Adrenal gland (tissue), 12 donors: Measurements from ENCODE around the gene CCT4. TPM values are rescaled to one million over a fixed set of nuclear protein-coding genes. Genes with fewer than 3 reads are reported as not detected.
A peak's percentile ranks its signal among the peaks of the same experiment; 100 is the strongest.

ENCODE experiments used
- DNase-seq, 7 donors: peaks; one replicate each; pipeline ENCODE4 v3.0.0-alpha.2; 2019 to 2020
- H3K27ac ChIP-seq, 5 donors: fragments of 200-600 bp; sonication (generic) in 4 of 5; 1 replicate in 3 of 5; 2 replicates in 2 of 5; pipeline versions ENCODE4 v1.5.1 to v1.8.0; 2016 to 2020; ENCODE audit warnings: mild to moderate bottlenecking in 1 of 5
- H3K27me3 ChIP-seq: fragments of 200-600 bp; 2 replicates; pipeline ENCODE4 v1.8.0; 2021
- H3K36me3 ChIP-seq, 2 donors: fragments of 200-600 bp; replicated peaks in 1 of 2; 1 replicate in 1 of 2; 2 replicates in 1 of 2; pipeline versions ENCODE4 v1.5.1 to v1.8.0; 2018 to 2022
- H3K4me1 ChIP-seq, 2 donors: fragments of 200-600 bp; replicated peaks in 1 of 2; 1 replicate in 1 of 2; 2 replicates in 1 of 2; pipeline versions ENCODE4 v1.5.1 to v1.8.0; 2018 to 2021
- H3K4me3 ChIP-seq, 4 donors: fragments of 200-600 bp; sonication (generic) in 3 of 4; one replicate each; pipeline ENCODE4 v1.5.1; 2016 to 2018
- H3K9me3 ChIP-seq, 3 donors: fragments of 200-600 bp; sonication (generic) in 1 of 3; replicated peaks in 1 of 3; 1 replicate in 2 of 3; 2 replicates in 1 of 3; pipeline versions ENCODE4 v1.5.1 to v1.8.0; 2016 to 2021
- POLR2A ChIP-seq, 2 donors: fragments of 450-650 bp; IDR thresholded peaks; one replicate each; pipeline ENCODE4 v1.6.1; 2017; ENCODE audit warnings: antibody characterized with exemption in 2 of 2, mild to moderate bottlenecking in 2 of 2, moderate library complexity in 1 of 2
- WGBS, 4 donors: extraction: QIAGEN DNeasy Blood & Tissue Kit in 2 of 4; methylation state at CpG; one replicate each; pipeline versions ENCODE4 v1.1.5 to v1.1.7; 2013 to 2017; 5-methylcytosine and 5-hydroxymethylcytosine counted together
- intact Hi-C, 2 donors: fragments of 100-400 bp; cut with DNase I; formaldehyde crosslinking; loops; one replicate each; pipeline versions ENCODE4 v1.14.1 to v1.15.0; 2022 to 2023
- polyA plus RNA-seq, 3 donors: library from polyadenylated mRNA; stranded (reverse); fragments of 200-250 nt in 2 of 3; fragments of 350-450 nt in 1 of 3; fragmentation: Illumina TruSeq in 1 of 3; extraction: RNeasy Lipid Tissue Mini Kit (QIAGEN cat#74804) in 1 of 3; gene quantifications; one replicate each; pipeline ENCODE4 v1.2.3, GENCODE V29; 2013 to 2014
- total RNA-seq, 9 donors: library from RNA; depleted of rRNA in 4 of 9; stranded (reverse); fragments of >200 nt in 4 of 9; fragments of 120-200 nt in 1 of 9; fragmentation: NEBNext Ultra II Directional in 1 of 9; extraction: Animal tissue kit (Norgen Biotek cat#: 25700) in 1 of 9; gene quantifications; one replicate each; pipeline versions ENCODE4 v1.1.0 to v1.2.4, GENCODE V29; 2013 to 2023
- TF ChIP-seq, protein P1 (sequence below), 6 experiments: fragments of 450-650 bp in 4 of 6; fragments of 200-600 bp in 2 of 6; sonication (generic) in 1 of 6; IDR thresholded peaks; 1 replicate in 5 of 6; 2 replicates in 1 of 6; pipeline versions ENCODE4 v1.5.1 to v1.8.0; 2016 to 2021; ENCODE audit warnings: antibody characterized with exemption in 6 of 6, mild to moderate bottlenecking in 2 of 6, moderate library complexity in 1 of 6
- donor health status: healthy with polysubstance abuse.
- donor health status: Bipolar disorder and iron deficiency.
- donor health status: DM: yes; HTN: yes; CAD: no.
- donor health status: DM: no; HTN: no; CAD: no.
- donor health status: DM: no; HTN: no; CAD: no.
- donor health status: DM: yes; HTN: yes; CAD: no.

CCT4 gene
- total and polyA plus RNA-seq, 12 donors = 28.5 to 183 (median 106) TPM

DNA sequence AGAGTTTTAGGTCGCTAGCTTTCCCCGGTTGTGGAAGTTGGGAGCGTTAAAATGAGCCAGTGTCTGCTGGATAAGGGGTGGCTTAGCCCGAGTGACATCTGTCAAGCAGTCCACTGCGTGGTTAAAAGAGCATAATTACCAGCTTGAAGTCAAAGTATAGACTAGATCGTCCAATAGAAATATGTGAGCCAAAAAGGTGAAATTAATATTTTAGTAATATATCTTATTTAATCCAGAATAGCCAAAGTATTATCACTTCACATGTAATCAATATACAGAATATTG lies 17.7 kb upstream of the CCT4 start:
- DNase-seq = no peak
- peak overlapping the region; percentile 13 to 67 (median 62) for H3K4me3 ChIP-seq
- peak overlapping the region in 1 of 5 donors; percentile 51 for H3K27ac ChIP-seq
- TF ChIP-seq, protein P1, sequence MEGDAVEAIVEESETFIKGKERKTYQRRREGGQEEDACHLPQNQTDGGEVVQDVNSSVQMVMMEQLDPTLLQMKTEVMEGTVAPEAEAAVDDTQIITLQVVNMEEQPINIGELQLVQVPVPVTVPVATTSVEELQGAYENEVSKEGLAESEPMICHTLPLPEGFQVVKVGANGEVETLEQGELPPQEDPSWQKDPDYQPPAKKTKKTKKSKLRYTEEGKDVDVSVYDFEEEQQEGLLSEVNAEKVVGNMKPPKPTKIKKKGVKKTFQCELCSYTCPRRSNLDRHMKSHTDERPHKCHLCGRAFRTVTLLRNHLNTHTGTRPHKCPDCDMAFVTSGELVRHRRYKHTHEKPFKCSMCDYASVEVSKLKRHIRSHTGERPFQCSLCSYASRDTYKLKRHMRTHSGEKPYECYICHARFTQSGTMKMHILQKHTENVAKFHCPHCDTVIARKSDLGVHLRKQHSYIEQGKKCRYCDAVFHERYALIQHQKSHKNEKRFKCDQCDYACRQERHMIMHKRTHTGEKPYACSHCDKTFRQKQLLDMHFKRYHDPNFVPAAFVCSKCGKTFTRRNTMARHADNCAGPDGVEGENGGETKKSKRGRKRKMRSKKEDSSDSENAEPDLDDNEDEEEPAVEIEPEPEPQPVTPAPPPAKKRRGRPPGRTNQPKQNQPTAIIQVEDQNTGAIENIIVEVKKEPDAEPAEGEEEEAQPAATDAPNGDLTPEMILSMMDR (IDR thresholded peaks at IDR 0.05) = no peak
- no peak for TF ChIP-seq POLR2A (IDR thresholded peaks at IDR 0.05)
- WGBS, 4 donors = 0 to 1% (median 1%) methylated on average over 6 of the region's 6 CpGs
- intact Hi-C loops = no loop called here
- H3K36me3 ChIP-seq = no peaks in the 10 kb centered on the region
- H3K27me3 ChIP-seq = no peaks in the 10 kb centered on the region
- H3K9me3 ChIP-seq = no peaks in the 10 kb centered on the region
- H3K4me1 ChIP-seq = peaks cover 10 to 24% of the 10 kb centered on the region in 2 donors

DNA sequence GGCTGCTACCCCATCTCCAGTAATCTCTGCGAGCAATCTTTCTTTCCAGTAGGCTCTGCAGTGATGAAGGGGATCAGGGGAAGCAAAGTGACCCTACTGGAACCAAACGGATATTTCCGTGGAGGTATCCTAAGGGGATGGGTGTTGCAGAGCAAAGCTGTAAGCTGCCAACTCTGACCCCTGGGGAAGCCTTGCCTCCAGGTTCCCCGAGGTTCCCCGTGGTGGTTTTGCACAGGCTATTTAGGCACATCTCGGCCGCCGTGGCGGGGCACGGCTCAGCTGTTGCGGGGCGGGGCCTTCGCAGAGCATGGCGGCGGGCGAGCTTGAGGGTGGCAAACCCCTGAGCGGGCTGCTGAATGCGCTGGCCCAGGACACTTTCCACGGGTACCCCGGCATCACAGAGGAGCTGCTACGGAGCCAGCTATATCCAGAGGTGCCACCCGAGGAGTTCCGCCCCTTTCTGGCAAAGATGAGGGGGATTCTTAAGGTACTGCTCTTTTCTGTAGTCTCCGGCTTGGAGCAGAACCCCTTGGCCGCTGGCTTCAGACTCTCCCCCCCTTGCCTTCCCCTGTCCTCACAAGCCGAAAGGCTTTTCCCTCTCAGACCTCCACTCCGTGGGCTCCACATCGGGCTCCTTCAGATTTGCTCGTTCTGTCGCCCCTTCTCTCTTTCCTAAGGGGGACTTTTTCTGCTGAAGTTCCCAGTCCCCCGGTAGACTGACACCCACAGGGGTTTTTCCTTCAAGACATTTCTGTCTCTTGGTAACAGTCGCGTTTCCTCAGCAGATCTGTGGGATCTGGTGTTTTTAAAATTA lies 17.1 kb upstream of the CCT4 start, which contains the start of gene COMMD1:
COMMD1 (plus strand) TSS at position 303 of the 814 bp plus-strand sequence; CDS start at position 308, 5 bp downstream.
- Histone ChIP-seq H3K27ac (peak within 1 kb of the TSS in 3 of 5 donors; percentile 51 to 76 (median 64)), H3K27me3 (no peaks in the 10 kb centered on the region), H3K4me1 (peaks cover 10 to 24% of the 10 kb centered on the region in 2 donors), H3K9me3 (no peaks in the 10 kb centered on the region), H3K4me3 (peak within 1 kb of the TSS; percentile 13 to 67 (median 62)), H3K36me3 (no peaks in the 10 kb centered on the region)
- TF ChIP-seq, protein P1 (IDR thresholded peaks at IDR 0.05) = no peak
- TF ChIP-seq POLR2A (IDR thresholded peaks at IDR 0.05) = peak; percentile 55 to 73
- WGBS, 4 donors = 0 to 1% (median 0%) methylated on average over 14 to 33 of the region's 33 CpGs
- DNase-seq = peak; percentile 77 to 89 (median 81)
- intact Hi-C loops = no loop called here

DNA sequence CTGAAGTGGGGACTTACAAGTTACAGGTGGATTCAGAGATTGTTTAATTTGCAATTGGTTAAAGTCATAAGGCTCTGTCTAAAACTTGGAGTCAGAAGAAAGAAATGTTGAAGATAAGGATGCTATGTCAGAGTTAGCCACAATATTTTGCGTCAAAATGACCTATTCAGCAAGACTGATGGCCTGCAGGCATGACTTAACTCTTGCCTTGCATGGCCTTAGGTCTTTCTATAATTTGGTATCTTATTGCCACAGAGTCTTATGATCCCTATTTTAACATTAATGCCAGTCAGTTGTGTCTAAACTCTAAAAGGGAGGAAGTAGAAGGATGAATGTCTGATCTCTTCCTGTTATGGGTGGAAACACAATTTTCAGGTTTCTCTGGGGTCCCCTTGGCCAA lies 11.8 kb upstream of the CCT4 start:
- Histone ChIP-seq H3K27ac (no peak overlapping the region), H3K4me3 (no peak overlapping the region), H3K36me3 (no peaks in the 10 kb centered on the region), H3K27me3 (no peaks in the 10 kb centered on the region), H3K4me1 (peaks cover 0 to 7% of the 10 kb centered on the region in 2 donors), H3K9me3 (no peaks in the 10 kb centered on the region)
- DNase-seq = no peak
- TF ChIP-seq, protein P1 (IDR thresholded peaks at IDR 0.05) = no peak
- no peak for TF ChIP-seq POLR2A (IDR thresholded peaks at IDR 0.05)
- intact Hi-C loops = no loop called here
- 42 to 50% (median 46%) methylated on average over 1 of the region's 1 CpG for WGBS, 4 donors

DNA sequence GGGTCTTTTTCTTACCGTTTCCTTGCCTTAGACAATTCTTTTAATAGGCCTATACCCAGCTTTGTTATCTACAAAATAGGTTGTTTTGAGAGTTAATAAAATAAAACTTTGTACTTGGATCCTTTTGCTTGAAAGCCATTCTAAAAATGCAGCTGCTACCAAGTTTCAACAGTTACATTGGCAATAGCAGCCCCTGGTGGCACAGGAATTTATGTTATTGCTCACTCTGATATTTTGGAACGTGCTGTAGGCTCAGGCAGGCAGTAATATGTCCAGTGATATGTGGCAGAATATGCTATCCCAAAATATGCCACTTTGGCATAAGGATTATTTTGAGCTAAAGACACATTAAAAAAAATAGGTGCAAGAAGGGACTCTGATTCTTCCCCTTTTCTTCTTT lies 10.4 kb upstream of the CCT4 start:
- intact Hi-C loops = no loop called here
- peak in 1 of 7 donors; percentile 37 for DNase-seq
- 30 to 39% (median 34%) methylated on average over 2 of the region's 2 CpGs for WGBS, 4 donors
- H3K27ac ChIP-seq = no peak overlapping the region
- no peaks in the 10 kb centered on the region for H3K27me3 ChIP-seq
- no peaks in the 10 kb centered on the region for H3K36me3 ChIP-seq
- no peaks in the 10 kb centered on the region for H3K9me3 ChIP-seq
- H3K4me3 ChIP-seq = no peak overlapping the region
- H3K4me1 ChIP-seq = no peaks in the 10 kb centered on the region
- TF ChIP-seq, protein P1 (IDR thresholded peaks at IDR 0.05) = peak in 5 of 6 experiments; percentile 31 to 38 (median 36)
- no peak for TF ChIP-seq POLR2A (IDR thresholded peaks at IDR 0.05)
